ENCODE results near the gene SCARF2.

GRCh38 chr22:20455709-20456063 lies 18.1 kb upstream of the SCARF2 start:
- TF ChIP-seq EP300 (IDR thresholded peaks at IDR 0.05) (no peak), CTCF (IDR thresholded peaks at IDR 0.05) (no peak)

All from tibial nerve (tissue), 4 donors.